GM23248 (cell line): Measurements from ENCODE around the gene AASDH. TPM values are rescaled to one million over a fixed set of nuclear protein-coding genes. Genes with fewer than 3 reads are reported as not detected.

Experiments used
- DNase-seq: peaks from one replicate; pipeline ENCODE4 v3.0.0-alpha.2; 2015
- H2AFZ ChIP-seq: fragments of 200-600 bp; sonication (generic); 2 replicates; pipeline ENCODE4 v1.6.1; 2016; ENCODE audit warnings: antibody characterized with exemption
- H3F3A ChIP-seq: fragments of 200-600 bp; sonication (generic); 2 replicates; pipeline ENCODE4 v1.6.1; 2016; ENCODE audit warnings: mild to moderate bottlenecking, antibody characterized with exemption, mixed run types; ENCODE audit not compliant: insufficient read depth
- H3K27ac ChIP-seq: fragments of 200-600 bp; sonication (generic); 2 replicates; pipeline ENCODE4 v1.5.1; 2016; ENCODE audit warnings: mild to moderate bottlenecking
- H3K27me3 ChIP-seq: fragments of 200-600 bp; sonication (generic); replicated peaks from 2 replicates; pipeline ENCODE4 v1.6.1; 2016; ENCODE audit warnings: mild to moderate bottlenecking; ENCODE audit not compliant: insufficient read depth
- H3K36me3 ChIP-seq: fragments of 200-600 bp; sonication (generic); 2 replicates; pipeline ENCODE4 v1.6.1; 2016; ENCODE audit warnings: low read depth, mild to moderate bottlenecking
- H3K4me1 ChIP-seq: fragments of 200-600 bp; sonication (generic); 2 replicates; pipeline ENCODE4 v1.6.1; 2016; ENCODE audit warnings: mild to moderate bottlenecking; ENCODE audit not compliant: insufficient read depth
- H3K4me2 ChIP-seq: fragments of 200-600 bp; sonication (generic); one replicate; pipeline ENCODE4 v1.6.1; 2016; ENCODE audit warnings: mild to moderate bottlenecking; ENCODE audit not compliant: unreplicated experiment
- H3K4me3 ChIP-seq: fragments of 200-600 bp; sonication (generic); 2 replicates; pipeline ENCODE4 v1.5.1; 2016; ENCODE audit warnings: mild to moderate bottlenecking
- H3K79me2 ChIP-seq: fragments of 200-600 bp; sonication (generic); 2 replicates; pipeline ENCODE4 v1.6.1; 2016; ENCODE audit warnings: mild to moderate bottlenecking; ENCODE audit not compliant: insufficient read depth
- H3K9ac ChIP-seq: fragments of 200-600 bp; sonication (generic); 2 replicates; pipeline ENCODE4 v1.6.1; 2016; ENCODE audit warnings: mild to moderate bottlenecking
- H3K9me2 ChIP-seq: fragments of 200-600 bp; sonication (generic); 2 replicates; pipeline ENCODE4 v1.6.1; 2016; ENCODE audit warnings: mixed run types, mild to moderate bottlenecking, moderate library complexity; ENCODE audit not compliant: insufficient read depth
- H3K9me3 ChIP-seq: fragments of 200-600 bp; sonication (generic); one replicate; pipeline ENCODE4 v1.6.1; 2017; ENCODE audit warnings: low read depth
- H4K20me1 ChIP-seq: fragments of 200-600 bp; sonication (generic); 2 replicates; pipeline ENCODE4 v1.6.0; 2016; ENCODE audit not compliant: insufficient read depth
- EZH2 ChIP-seq: fragments of 200-600 bp; sonication (generic); IDR thresholded peaks from 2 replicates; pipeline ENCODE4 v1.6.1; 2018; ENCODE audit warnings: antibody characterized with exemption, mild to moderate bottlenecking; ENCODE audit not compliant: insufficient read depth, poor library complexity, severe bottlenecking
- EZH2phosphoT487 ChIP-seq: fragments of 200-600 bp; sonication (generic); IDR thresholded peaks from 2 replicates; pipeline ENCODE4 v1.6.1; 2018; ENCODE audit warnings: antibody characterized with exemption, moderate library complexity, mild to moderate bottlenecking, low read depth; ENCODE audit not compliant: insufficient read depth
- WGBS, 2 experiments: methylation state at CpG; one replicate each; pipeline ENCODE4 v1.1.6; 2015 to 2017; ENCODE audit warnings: low lambda C conversion rate in 2 of 2, low coverage in 1 of 2; ENCODE audit errors: missing lambda C conversion rate in 2 of 2; 5-methylcytosine and 5-hydroxymethylcytosine counted together
- in situ Hi-C: fragments of 300-500 bp; cut with MboI; formaldehyde crosslinking; loops from 2 replicates; pipeline ENCODE4 v1.15.0; 2020
- polyA plus RNA-seq: library from polyadenylated mRNA; unstranded; fragments of >200 nt; fragmentation: Nextera tagmentation; extraction: Ambion mirVana; gene quantifications from 2 replicates; pipeline ENCODE4 v1.2.1, GENCODE V29; 2016
- total RNA-seq: library from RNA; depleted of rRNA; stranded (reverse); fragments of >200 nt; shearing (Covaris generic); gene quantifications from 2 replicates; pipeline ENCODE4 v1.2.3, GENCODE V29; 2014

Gene AASDH
- total and polyA plus RNA-seq, 2 experiments from 2014 or later, result 11.5 to 16.5 TPM

- Histone ChIP-seq H3K27ac (no peak overlapping the region), H3K9ac (no peak overlapping the region), H3K4me3 (no peak overlapping the region), H4K20me1 (no peaks in the 10 kb centered on the region), H3K9me2 (no peaks in the 10 kb centered on the region), H3K27me3 (no peaks in the 10 kb centered on the region), H2AFZ (0 out of 2 replicates have a peak overlapping the region, but pooled peaks have one; percentile 1), H3K4me1 (peaks cover 26% of the 10 kb centered on the region), H3K79me2 (peaks cover 88% of the 10 kb centered on the region), H3F3A (peaks cover 17% of the 10 kb centered on the region), H3K36me3 (no peaks in the 10 kb centered on the region), H3K4me2 (no peak overlapping the region), H3K9me3 (no peaks in the 10 kb centered on the region)
- in situ Hi-C loops, result no loop called here
- WGBS, 2 experiments, result 81 to 85% methylated on average over 4 of the region's 4 CpGs
- DNase-seq, result peak; percentile 3
- TF ChIP-seq EZH2phosphoT487, result no peak
- no peak for TF ChIP-seq EZH2
Observed at GRCh38 chr4:56414135-56414670, 26.9 kb upstream of the AASDH start.

GRCh38 chr4:56410247-56411062 is 23.2 kb upstream of the AASDH start:
- no peak for TF ChIP-seq EZH2phosphoT487
- TF ChIP-seq EZH2, result no peak
- Histone ChIP-seq H3K27ac (peak overlapping the region; percentile 96), H3K27me3 (no peaks in the 10 kb centered on the region), H3K9me3 (no peaks in the 10 kb centered on the region), H2AFZ (peak overlapping the region; percentile 82), H3K9me2 (no peaks in the 10 kb centered on the region), H3K4me3 (peak overlapping the region; percentile 73), H3K4me2 (peak overlapping the region; percentile 87), H3K4me1 (peaks cover 28% of the 10 kb centered on the region), H3K36me3 (no peaks in the 10 kb centered on the region), H3K79me2 (peaks cover 69% of the 10 kb centered on the region), H3K9ac (peak overlapping the region; percentile 85), H3F3A (peaks cover 22% of the 10 kb centered on the region), H4K20me1 (no peaks in the 10 kb centered on the region)
- DNase-seq, result peak; percentile 96
- in situ Hi-C loops, result no loop called here
- 3% methylated on average over 4 of the region's 4 CpGs for WGBS, 2 experiments

GRCh38 chr4:56409511-56410090 is 22.3 kb upstream of the AASDH start:
- TF ChIP-seq EZH2 (no peak), EZH2phosphoT487 (no peak)
- peak overlapping the region; percentile 58 for H2AFZ ChIP-seq
- H4K20me1 ChIP-seq, result no peaks in the 10 kb centered on the region
- H3K36me3 ChIP-seq, result no peaks in the 10 kb centered on the region
- H3K27ac ChIP-seq, result peak overlapping the region; percentile 96
- no peak for DNase-seq
- peaks cover 22% of the 10 kb centered on the region for H3F3A ChIP-seq
- H3K4me2 ChIP-seq, result peak overlapping the region; percentile 87
- H3K9me2 ChIP-seq, result no peaks in the 10 kb centered on the region
- H3K4me1 ChIP-seq, result peaks cover 28% of the 10 kb centered on the region
- 0 to 5% methylated on average over 1 of the region's 1 CpG for WGBS, 2 experiments
- peak overlapping the region; percentile 85 for H3K9ac ChIP-seq
- H3K4me3 ChIP-seq, result peak overlapping the region; percentile 73
- peaks cover 60% of the 10 kb centered on the region for H3K79me2 ChIP-seq
- no peaks in the 10 kb centered on the region for H3K9me3 ChIP-seq
- in situ Hi-C loops, result no loop called here
- H3K27me3 ChIP-seq, result no peaks in the 10 kb centered on the region

GRCh38 chr4:56408978-56409377 is 21.7 kb upstream of the AASDH start:
- peaks cover 22% of the 10 kb centered on the region for H3F3A ChIP-seq
- 91 to 100% methylated on average over 2 of the region's 2 CpGs for WGBS, 2 experiments
- no peaks in the 10 kb centered on the region for H3K36me3 ChIP-seq
- no peak overlapping the region for H3K9ac ChIP-seq
- in situ Hi-C loops, result no loop called here
- H3K4me3 ChIP-seq, result no peak overlapping the region
- TF ChIP-seq EZH2phosphoT487 (no peak), EZH2 (no peak)
- H3K27ac ChIP-seq, result peak overlapping the region; percentile 96
- peak overlapping the region; percentile 58; the same call in 1 of the 2 replicates for H2AFZ ChIP-seq
- peaks cover 28% of the 10 kb centered on the region for H3K4me1 ChIP-seq
- no peak for DNase-seq
- H4K20me1 ChIP-seq, result no peaks in the 10 kb centered on the region
- H3K9me3 ChIP-seq, result no peaks in the 10 kb centered on the region
- H3K27me3 ChIP-seq, result no peaks in the 10 kb centered on the region
- peak overlapping the region; percentile 87 for H3K4me2 ChIP-seq
- no peaks in the 10 kb centered on the region for H3K9me2 ChIP-seq
- H3K79me2 ChIP-seq, result peaks cover 54% of the 10 kb centered on the region
